ENCODE measurements around the gene PXDN.
"Not testable (repeated sequence)": the region's sequence is repeated elsewhere in the genome, so short reads cannot be mapped to it uniquely, and the experiment has no call there.

PXDN gene

GRCh38 chr2:1744446-1745170 lies at the start of gene PXDN:
Gene PXDN (minus strand): TSS chr2:1744515. CDS start chr2:1744455, 60 bp downstream.
- ATAC-seq (no peak), DNase-seq (no peak)

- no peak for ATAC-seq
These were observed 49.6 kb upstream of the PXDN start for GRCh38 chr2:1793868-1794445.

GRCh38 chr2:1793001-1793867 lies 48.9 kb upstream of the PXDN start:
- ATAC-seq (no peak), DNase-seq (no peak)

More at GRCh38 chr2:1793868-1794445, 49.6 kb upstream of the PXDN start:
- DNase-seq, result no peak

- no peak for ATAC-seq
- no peak for DNase-seq
These were observed 47.5 kb upstream of the PXDN start for GRCh38 chr2:1791685-1792435.

- DNase-seq (no peak), ATAC-seq (no peak)
These were observed 46.8 kb upstream of the PXDN start for GRCh38 chr2:1791006-1791605.

GRCh38 chr2:1790473-1790872 lies 46.2 kb upstream of the PXDN start:
- no peak for DNase-seq

GRCh38 chr2:1789610-1790009 lies 45.3 kb upstream of the PXDN start:
- DNase-seq (no peak), ATAC-seq (no peak)

More at GRCh38 chr2:1790473-1790872, 46.2 kb upstream of the PXDN start:
- no peak for ATAC-seq

GRCh38 chr2:1788478-1788959 lies 44.2 kb upstream of the PXDN start:
- DNase-seq (no peak), ATAC-seq (no peak)

GRCh38 chr2:1787755-1788477 lies 43.6 kb upstream of the PXDN start:
- no peak for ATAC-seq
- no peak for DNase-seq

- no peak for ATAC-seq
- DNase-seq, result no peak
These were observed 40.8 kb upstream of the PXDN start for GRCh38 chr2:1784986-1785617.

GRCh38 chr2:1784087-1784486 lies 39.8 kb upstream of the PXDN start:
- DNase-seq, result no peak

GRCh38 chr2:1782514-1782913 lies 38.2 kb upstream of the PXDN start:
- DNase-seq (no peak), ATAC-seq (no peak)

More at GRCh38 chr2:1784087-1784486, 39.8 kb upstream of the PXDN start:
- ATAC-seq, result no peak

- DNase-seq (peak; percentile 32), ATAC-seq (peak; percentile 77)
These were observed 37.2 kb upstream of the PXDN start for GRCh38 chr2:1781291-1782080.

- ATAC-seq, result no peak
- DNase-seq, result no peak
These were observed 36.4 kb upstream of the PXDN start for GRCh38 chr2:1780693-1781092.

GRCh38 chr2:1780054-1780453 lies 35.7 kb upstream of the PXDN start:
- ATAC-seq, DNase-seq: not testable (repeated sequence)

- DNase-seq (no peak), ATAC-seq (no peak)
These were observed 34.3 kb upstream of the PXDN start for GRCh38 chr2:1778566-1778965.

- ATAC-seq, result no peak
- DNase-seq, result no peak
These were observed 33.5 kb upstream of the PXDN start for GRCh38 chr2:1777781-1778180.

GRCh38 chr2:1777156-1777555 lies 32.8 kb upstream of the PXDN start:
- no peak for ATAC-seq
- DNase-seq, result no peak

- ATAC-seq (no peak), DNase-seq (no peak)
These were observed 31.3 kb upstream of the PXDN start for GRCh38 chr2:1775511-1776035.
